HL-60 (cell line): ENCODE data around the gene CDHR1.

Experiments
- DNase-seq, 2 experiments: peaks; one replicate each; pipeline ENCODE4 v3.0.0-alpha.2; 2010 to 2020; ENCODE audit warnings: low read depth in 1 of 2, low spot score in 1 of 2
- H3K27ac ChIP-seq: fragments of 250-450 bp; sonication (Bioruptor Pico); replicated peaks from 2 replicates; pipeline ENCODE4 v1.5.1; 2020; ENCODE audit warnings: mild to moderate bottlenecking, moderate library complexity
- H3K27me3 ChIP-seq: fragments of 250-450 bp; sonication (Bioruptor Pico); 2 replicates; pipeline ENCODE4 v1.5.1; 2021; ENCODE audit warnings: mild to moderate bottlenecking, moderate library complexity; ENCODE audit not compliant: insufficient read depth, poor library complexity, severe bottlenecking
- H3K4me3 ChIP-seq: replicated peaks from 2 replicates; pipeline ENCODE4 v1.5.1; 2011; ENCODE audit warnings: mild to moderate bottlenecking, control low read depth, low read length; ENCODE audit not compliant: insufficient read depth
- CTCF ChIP-seq: IDR thresholded peaks from one replicate; pipeline ENCODE4 v1.5.1; 2011; ENCODE audit warnings: low read length, control low read depth, inconsistent platforms; ENCODE audit not compliant: insufficient read depth
- GABPA ChIP-seq: IDR thresholded peaks from 2 replicates; pipeline ENCODE4 v1.6.1; 2012; ENCODE audit warnings: low read depth
- POLR2AphosphoS5 ChIP-seq: IDR thresholded peaks from 2 replicates; pipeline ENCODE4 v1.6.1; 2012; ENCODE audit warnings: low read depth
- REST ChIP-seq: IDR thresholded peaks from 2 replicates; pipeline ENCODE4 v1.6.1; 2012; ENCODE audit warnings: low read depth; ENCODE audit not compliant: insufficient replicate concordance
- SPI1 ChIP-seq: IDR thresholded peaks from 2 replicates; pipeline ENCODE4 v1.6.1; 2012; ENCODE audit warnings: low read depth, mild to moderate bottlenecking, borderline replicate concordance

Gene CDHR1

GRCh38 chr10:84181631-84182030 lies 12.7 kb upstream of the CDHR1 start:
- Histone ChIP-seq H3K4me3 (no peak overlapping the region), H3K27ac (no peak overlapping the region), H3K27me3 (no peaks in the 10 kb centered on the region)
- DNase-seq = no peak
- no peak for TF ChIP-seq SPI1
- no peak for TF ChIP-seq CTCF
- TF ChIP-seq GABPA = no peak
- no peak for TF ChIP-seq POLR2AphosphoS5
- TF ChIP-seq REST = no peak

- Histone ChIP-seq H3K27me3 (no peaks in the 10 kb centered on the region), H3K4me3 (no peak overlapping the region), H3K27ac (no peak overlapping the region)
- DNase-seq = no peak
- TF ChIP-seq SPI1 = no peak
- no peak for TF ChIP-seq GABPA
- TF ChIP-seq POLR2AphosphoS5 = no peak
- TF ChIP-seq REST = no peak
- no peak for TF ChIP-seq CTCF
Measured at GRCh38 chr10:84184517-84184916, 9.8 kb upstream of the CDHR1 start.

- Histone ChIP-seq H3K27ac (no peak overlapping the region), H3K27me3 (no peaks in the 10 kb centered on the region), H3K4me3 (no peak overlapping the region)
- no peak for TF ChIP-seq GABPA
- TF ChIP-seq POLR2AphosphoS5 = no peak
- no peak for TF ChIP-seq CTCF
- TF ChIP-seq SPI1 = no peak
- no peak for TF ChIP-seq REST
- no peak for DNase-seq
Measured at GRCh38 chr10:84185526-84186175, 8.7 kb upstream of the CDHR1 start.
